Measurements from ENCODE around the gene CDH18.

CDH18 gene

GRCh38 chr5:19492861-19493260 lies 495.1 kb downstream of the CDH18 start:
- no peak for DNase-seq (ENCODE audit: low read depth in 4 of 4, low spot score in 1 of 4)

GRCh38 chr5:19488786-19489185 lies 499.2 kb downstream of the CDH18 start:
- no peak for DNase-seq (ENCODE audit: low read depth in 4 of 4, low spot score in 1 of 4)

GRCh38 chr5:19487480-19487879 lies 500.5 kb downstream of the CDH18 start:
- DNase-seq (ENCODE audit: low read depth in 4 of 4, low spot score in 1 of 4) = no peak

GRCh38 chr5:19479562-19479961 lies 508.4 kb downstream of the CDH18 start:
- DNase-seq (ENCODE audit: low read depth in 4 of 4, low spot score in 1 of 4) = no peak

- no peak for DNase-seq (ENCODE audit: low read depth in 4 of 4, low spot score in 1 of 4)
Observed at GRCh38 chr5:19462019-19462418, 526.0 kb downstream of the CDH18 start.

GRCh38 chr5:19424506-19424905 lies 563.5 kb downstream of the CDH18 start:
- DNase-seq (ENCODE audit: low read depth in 4 of 4, low spot score in 1 of 4) = no peak

Measured in stimulated activated CD4-positive, alpha-beta T cell treated with anti-CD3 and anti-CD28 coated beads, Interleukin-1b, Interleukin-23, amount 100 ng/mL, for 24 hours (primary cell).